AG10803 (cell line): Measurements from ENCODE around the gene ECI1.
"Not testable (repeated sequence)": the region's sequence is repeated elsewhere in the genome, so short reads cannot be mapped to it uniquely, and the experiment has no call there.

Experiments
- DNase-seq: peaks from one replicate; pipeline ENCODE4 v3.0.0; 2010; ENCODE audit warnings: low read depth
- H3K4me3 ChIP-seq: 2 replicates; pipeline ENCODE4 v1.5.1; 2011; ENCODE audit warnings: mild to moderate bottlenecking, low read length, control low read depth
- CTCF ChIP-seq: conservative IDR thresholded peaks from 2 replicates; pipeline ENCODE4 v1.5.1; 2011; ENCODE audit warnings: mild to moderate bottlenecking, low read length, control low read depth, inconsistent platforms

The ECI1 gene

GRCh38 chr16:2206780-2207433 lies 44.5 kb downstream of the ECI1 start:
- no peak for TF ChIP-seq CTCF
- no peak for DNase-seq
- H3K4me3 ChIP-seq: no peak overlapping the region

GRCh38 chr16:2206420-2206779 lies 45.0 kb downstream of the ECI1 start:
- H3K4me3 ChIP-seq: peak overlapping the region; percentile 90
- TF ChIP-seq CTCF: no peak
- no peak for DNase-seq

GRCh38 chr16:2205967-2206313 lies 45.4 kb downstream of the ECI1 start:
- DNase-seq: no peak
- no peak for TF ChIP-seq CTCF
- H3K4me3 ChIP-seq: peak overlapping the region; percentile 90

- TF ChIP-seq CTCF: no peak; the same call in 1 of the 2 replicates
- DNase-seq: peak; percentile 82
- peak within 1 kb of the TSS; percentile 90 for H3K4me3 ChIP-seq
Measured at GRCh38 chr16:2205104-2205966, 46.1 kb downstream of the ECI1 start, which contains the start of gene MLST8. TSS of gene MLST8 (plus strand) at chr16:2205454. CDS start at chr16:2206086, 632 bp downstream.

GRCh38 chr16:2204416-2205103 lies 46.8 kb downstream of the ECI1 start:
- no peak for TF ChIP-seq CTCF
- no peak for DNase-seq
- H3K4me3 ChIP-seq: peak overlapping the region; percentile 90

GRCh38 chr16:2203119-2203688 lies 48.2 kb downstream of the ECI1 start:
- not testable (repeated sequence) for DNase-seq, H3K4me3 ChIP-seq

GRCh38 chr16:2200313-2200712 lies 51.1 kb downstream of the ECI1 start:
- no peak for TF ChIP-seq CTCF
- no peak for DNase-seq
- H3K4me3 ChIP-seq: no peak overlapping the region
